AG09309 (cell line): ENCODE measurements around the gene LHFPL3.

Source experiments
- DNase-seq: peaks from one replicate; pipeline ENCODE4 v3.0.0-alpha.2; 2010; ENCODE audit warnings: low read depth
- H3K4me3 ChIP-seq: 2 replicates; pipeline ENCODE4 v1.5.1; 2011; ENCODE audit warnings: mild to moderate bottlenecking, low read depth, low read length, moderate library complexity; ENCODE audit not compliant: control insufficient read depth
- CTCF ChIP-seq: IDR thresholded peaks from 2 replicates; pipeline ENCODE4 v1.5.1; 2011; ENCODE audit warnings: mild to moderate bottlenecking, low read depth, low read length, inconsistent platforms; ENCODE audit not compliant: insufficient read depth, control insufficient read depth; ENCODE audit errors: missing control alignments

Gene LHFPL3

GRCh38 chr7:104414216-104414615, 85.8 kb downstream of the LHFPL3 start:
- DNase-seq = no peak
- H3K4me3 ChIP-seq = no peak overlapping the region
- no peak for TF ChIP-seq CTCF

GRCh38 chr7:104415700-104416099, 87.3 kb downstream of the LHFPL3 start:
- TF ChIP-seq CTCF = no peak
- DNase-seq = no peak
- no peak overlapping the region for H3K4me3 ChIP-seq

GRCh38 chr7:104416866-104417393, 88.5 kb downstream of the LHFPL3 start:
- no peak overlapping the region for H3K4me3 ChIP-seq
- DNase-seq = no peak
- TF ChIP-seq CTCF = no peak

- no peak overlapping the region for H3K4me3 ChIP-seq
- TF ChIP-seq CTCF = no peak
- DNase-seq = no peak
These were observed 103.5 kb downstream of the LHFPL3 start for GRCh38 chr7:104431930-104432329.

- DNase-seq = no peak
- no peak overlapping the region for H3K4me3 ChIP-seq
- TF ChIP-seq CTCF = no peak
These were observed 105.7 kb downstream of the LHFPL3 start for GRCh38 chr7:104434129-104434528.

GRCh38 chr7:104442481-104442880, 114.1 kb downstream of the LHFPL3 start:
- no peak for TF ChIP-seq CTCF
- no peak for DNase-seq
- H3K4me3 ChIP-seq = no peak overlapping the region

GRCh38 chr7:104444017-104444416, 115.6 kb downstream of the LHFPL3 start:
- H3K4me3 ChIP-seq = no peak overlapping the region
- no peak for TF ChIP-seq CTCF
- no peak for DNase-seq
